HAP-1 (cell line): ENCODE data around the gene ZNF285.
A peak's percentile ranks its signal among the peaks of the same experiment; 100 is the strongest.
"Not testable (repeated sequence)": the region's sequence is repeated elsewhere in the genome, so short reads cannot be mapped to it uniquely, and the experiment has no call there.

Source experiments
- DNase-seq, 2 experiments: peaks; one replicate each; pipeline ENCODE4 v3.0.0-alpha.2; 2016 to 2020; ENCODE audit warnings: low spot score in 2 of 2
- H3K27me3 ChIP-seq: fragments of 250-450 bp; sonication (Bioruptor Pico); 2 replicates; pipeline ENCODE4 v1.5.1; 2020; ENCODE audit warnings: low read depth, mild to moderate bottlenecking, moderate library complexity
- H3K36me3 ChIP-seq: fragments of 250-450 bp; sonication (Bioruptor Pico); replicated peaks from 2 replicates; pipeline ENCODE4 v1.5.1; 2020; ENCODE audit warnings: mild to moderate bottlenecking
- H3K4me1 ChIP-seq: fragments of 250-450 bp; sonication (Bioruptor Pico); 2 replicates; pipeline ENCODE4 v1.5.1; 2020; ENCODE audit warnings: mild to moderate bottlenecking
- H3K4me3 ChIP-seq: fragments of 250-450 bp; sonication (Bioruptor Pico); 2 replicates; pipeline ENCODE4 v1.5.1; 2020; ENCODE audit warnings: mild to moderate bottlenecking, moderate library complexity
- H3K9me3 ChIP-seq: fragments of 250-450 bp; sonication (Bioruptor Pico); 2 replicates; pipeline ENCODE4 v1.5.1; 2020; ENCODE audit warnings: mild to moderate bottlenecking, moderate library complexity
- in situ Hi-C: fragments of 300-500 bp; cut with MboI; formaldehyde crosslinking; loops from 3 replicates; pipeline ENCODE4 v1.14.3; 2020; ENCODE audit warnings: low sequenced_read_pairs, inconsistent platforms, mixed read lengths

Gene ZNF285

GRCh38 chr19:44401139-44402115 is at the start of gene ZNF285:
Gene ZNF285 (minus strand): TSS chr19:44401608. CDS start chr19:44397213, 4,395 bp downstream.
- no peaks in the 10 kb centered on the region for H3K36me3 ChIP-seq
- no peak within 1 kb of the TSS for H3K4me3 ChIP-seq
- no peak for DNase-seq
- no peaks in the 10 kb centered on the region for H3K27me3 ChIP-seq
- in situ Hi-C loops = no loop called here
- H3K4me1 ChIP-seq = no peaks in the 10 kb centered on the region
- H3K9me3 ChIP-seq = no peaks in the 10 kb centered on the region

DNA sequence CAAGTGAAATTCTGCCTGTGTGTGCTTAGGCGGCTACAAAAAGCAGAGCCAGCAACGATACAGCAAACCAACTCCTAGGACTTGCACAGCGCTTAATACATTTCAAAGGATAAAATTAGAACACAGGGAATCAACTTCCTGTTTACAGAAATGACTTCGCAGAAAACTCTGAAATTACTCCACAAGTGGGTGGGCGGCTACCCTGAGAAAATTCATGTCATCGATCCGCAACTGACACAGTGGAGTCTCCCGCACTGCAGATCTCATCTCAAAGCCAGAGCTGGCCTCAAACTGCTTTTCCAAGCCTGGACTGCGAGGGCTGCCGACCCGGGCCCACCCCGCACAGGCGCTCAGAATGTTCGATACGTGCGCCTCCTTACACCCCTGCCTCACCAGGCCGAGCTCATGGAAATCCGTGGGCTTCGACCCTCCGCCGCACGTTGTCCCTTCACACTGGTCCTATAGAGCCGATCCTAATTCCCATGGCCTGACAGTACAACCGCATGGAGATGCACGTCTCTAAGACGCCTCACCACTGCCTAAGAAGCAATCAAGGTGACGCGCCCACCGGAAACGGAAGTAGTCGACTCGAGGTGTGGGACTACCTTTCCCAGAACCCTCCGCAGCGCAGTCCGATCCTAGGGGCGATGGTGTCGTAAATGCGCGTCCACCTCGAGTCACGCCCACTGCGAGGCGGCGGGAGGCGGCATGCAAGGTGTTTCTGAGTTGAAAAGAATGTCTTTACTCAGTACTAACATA is 46.7 kb upstream of the ZNF285 start, which contains the start of gene ZNF229:
ZNF229 (minus strand) TSS at position 557 of the 759 bp plus-strand sequence. CDS start 5,625 bp downstream, outside the sequence.
- H3K4me1 ChIP-seq = no peaks in the 10 kb centered on the region
- in situ Hi-C loops = no loop called here

DNA sequence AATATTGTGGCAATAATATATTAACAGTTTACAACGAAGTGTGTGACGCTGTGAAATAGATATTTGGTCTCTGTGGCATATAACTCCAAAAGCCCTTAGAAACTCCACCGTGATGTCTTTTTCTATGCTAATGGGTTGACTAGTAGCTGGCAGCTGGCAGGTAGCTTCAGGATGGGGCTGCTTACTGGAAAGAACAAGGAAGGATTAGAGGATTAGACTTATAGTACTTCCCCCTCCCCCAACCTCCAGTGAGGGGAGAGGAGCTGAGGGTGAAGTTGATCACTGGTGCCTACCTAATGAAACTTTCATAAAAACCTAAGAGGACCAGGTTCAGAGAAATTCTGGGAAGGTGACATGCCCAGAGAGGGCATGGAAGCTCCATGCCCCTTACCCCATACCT is 37.0 kb upstream of the ZNF285 start:
- no peaks in the 10 kb centered on the region for H3K4me1 ChIP-seq
- H3K9me3 ChIP-seq = no peaks in the 10 kb centered on the region; the same call in 1 of the 2 replicates
- H3K36me3 ChIP-seq = no peaks in the 10 kb centered on the region
- H3K4me3 ChIP-seq = no peak overlapping the region
- in situ Hi-C loops = no loop called here
- DNase-seq = no peak
- no peaks in the 10 kb centered on the region for H3K27me3 ChIP-seq

More for the DNA sequence above, 46.7 kb upstream of the ZNF285 start, which contains the start of gene ZNF229:
- no peak for DNase-seq
- no peak within 1 kb of the TSS for H3K4me3 ChIP-seq
- H3K9me3 ChIP-seq = no peaks in the 10 kb centered on the region; the same call in 1 of the 2 replicates
- no peaks in the 10 kb centered on the region for H3K36me3 ChIP-seq
- H3K27me3 ChIP-seq = no peaks in the 10 kb centered on the region

DNA sequence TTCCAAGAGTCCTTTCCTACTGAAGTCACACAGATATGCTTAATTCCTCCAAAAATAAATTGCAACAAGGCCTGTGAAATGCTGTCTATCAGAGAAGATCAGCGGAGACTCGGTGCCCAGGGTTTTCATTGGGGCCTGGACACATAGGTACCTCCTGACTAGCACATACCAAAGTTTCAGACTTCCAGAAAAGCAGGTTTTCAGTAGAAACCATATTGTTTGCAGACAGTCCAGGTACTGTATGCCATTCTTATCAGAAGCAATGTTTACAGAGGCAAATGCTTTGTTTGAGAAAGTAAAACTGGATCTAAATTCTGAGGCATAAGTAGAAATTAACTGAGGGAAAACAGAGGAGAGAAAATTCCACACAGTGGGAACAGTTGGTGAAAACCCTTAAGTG is 34.0 kb upstream of the ZNF285 start:
- H3K36me3 ChIP-seq = no peaks in the 10 kb centered on the region
- no peaks in the 10 kb centered on the region; the same call in 1 of the 2 replicates for H3K9me3 ChIP-seq
- DNase-seq = no peak
- in situ Hi-C loops = no loop called here
- no peaks in the 10 kb centered on the region for H3K27me3 ChIP-seq
- no peak overlapping the region for H3K4me3 ChIP-seq
- H3K4me1 ChIP-seq = no peaks in the 10 kb centered on the region

DNA sequence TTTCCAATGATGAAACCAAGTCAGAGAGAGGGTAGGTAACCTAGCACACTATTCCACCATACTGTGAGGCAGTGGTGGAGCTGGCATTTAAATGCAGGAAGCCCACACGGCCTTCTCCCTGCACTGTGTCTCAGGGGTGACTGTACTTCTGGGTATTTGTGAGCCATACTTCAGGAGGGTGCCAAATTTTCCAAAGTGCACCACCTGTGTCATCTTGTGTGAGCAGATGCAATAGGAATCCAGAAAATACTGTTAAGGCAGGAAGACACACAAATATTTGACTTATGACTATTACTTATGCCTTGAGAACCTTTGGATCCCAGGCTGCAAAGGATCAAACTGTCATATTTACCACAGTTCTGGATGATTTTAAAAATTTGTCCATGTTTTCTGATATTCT is 29.5 kb upstream of the ZNF285 start:
- H3K27me3 ChIP-seq = no peaks in the 10 kb centered on the region
- in situ Hi-C loops = no loop called here
- DNase-seq = no peak
- H3K9me3 ChIP-seq = no peaks in the 10 kb centered on the region; the same call in 1 of the 2 replicates
- no peaks in the 10 kb centered on the region for H3K36me3 ChIP-seq
- H3K4me3 ChIP-seq = no peak overlapping the region
- H3K4me1 ChIP-seq = no peaks in the 10 kb centered on the region

DNA sequence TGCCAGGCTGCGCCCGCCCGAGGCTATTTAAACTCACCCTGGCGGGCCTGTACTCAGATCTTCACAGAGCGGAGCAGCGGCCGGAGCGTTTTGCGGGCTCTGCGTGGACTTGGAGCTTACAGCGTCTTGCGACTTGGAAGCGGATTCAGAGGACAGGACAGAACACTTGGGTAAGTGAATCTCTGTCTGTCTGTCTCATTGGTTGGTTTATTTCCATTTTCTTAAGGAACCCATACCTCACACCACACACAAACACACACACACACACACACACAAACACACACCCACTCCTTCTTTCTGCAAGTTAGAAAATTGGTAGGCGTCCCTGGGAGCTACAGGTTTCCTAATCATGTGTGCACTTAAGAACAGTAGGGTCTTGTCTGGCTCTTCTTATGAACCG is 14.1 kb upstream of the ZNF285 start:
- H3K4me3 ChIP-seq, H3K27me3 ChIP-seq, H3K9me3 ChIP-seq, in situ Hi-C loops, DNase-seq, H3K4me1 ChIP-seq, H3K36me3 ChIP-seq: not testable (repeated sequence)

DNA sequence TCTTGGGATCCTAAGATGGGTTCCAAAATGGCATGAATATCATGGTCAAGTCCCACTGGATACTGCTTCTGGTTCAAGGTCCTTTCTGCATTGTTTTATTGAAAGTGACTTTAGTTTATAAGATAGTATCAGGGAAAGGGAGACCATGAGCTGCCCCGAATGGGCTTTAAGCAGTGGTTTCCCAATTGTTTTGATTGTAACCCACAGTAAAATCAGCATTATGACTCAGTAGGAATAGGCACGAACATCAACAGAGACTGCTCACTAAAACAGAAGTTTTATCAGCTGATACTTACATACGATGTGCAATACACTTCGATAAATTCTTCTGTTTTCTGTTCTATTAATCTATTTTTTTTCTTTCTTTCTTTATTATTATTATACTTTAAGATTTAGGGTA is 12.1 kb downstream of the ZNF285 start:
- DNase-seq, H3K36me3 ChIP-seq, H3K9me3 ChIP-seq, H3K4me3 ChIP-seq, in situ Hi-C loops, H3K4me1 ChIP-seq, H3K27me3 ChIP-seq: not testable (repeated sequence)

- no peak overlapping the region for H3K4me3 ChIP-seq
- no peak for DNase-seq
- H3K4me1 ChIP-seq = no peaks in the 10 kb centered on the region
- no peaks in the 10 kb centered on the region for H3K27me3 ChIP-seq
- H3K36me3 ChIP-seq = no peaks in the 10 kb centered on the region
- H3K9me3 ChIP-seq = no peaks in the 10 kb centered on the region
- in situ Hi-C loops = no loop called here
Observed at GRCh38 chr19:44374789-44375188, 26.6 kb downstream of the ZNF285 start.

GRCh38 chr19:44371815-44372480 is 29.5 kb downstream of the ZNF285 start:
- no peak overlapping the region for H3K4me3 ChIP-seq
- H3K36me3 ChIP-seq = no peaks in the 10 kb centered on the region
- H3K27me3 ChIP-seq = no peaks in the 10 kb centered on the region
- no peak for DNase-seq
- H3K4me1 ChIP-seq = no peaks in the 10 kb centered on the region
- no peaks in the 10 kb centered on the region for H3K9me3 ChIP-seq
- in situ Hi-C loops = no loop called here

DNA sequence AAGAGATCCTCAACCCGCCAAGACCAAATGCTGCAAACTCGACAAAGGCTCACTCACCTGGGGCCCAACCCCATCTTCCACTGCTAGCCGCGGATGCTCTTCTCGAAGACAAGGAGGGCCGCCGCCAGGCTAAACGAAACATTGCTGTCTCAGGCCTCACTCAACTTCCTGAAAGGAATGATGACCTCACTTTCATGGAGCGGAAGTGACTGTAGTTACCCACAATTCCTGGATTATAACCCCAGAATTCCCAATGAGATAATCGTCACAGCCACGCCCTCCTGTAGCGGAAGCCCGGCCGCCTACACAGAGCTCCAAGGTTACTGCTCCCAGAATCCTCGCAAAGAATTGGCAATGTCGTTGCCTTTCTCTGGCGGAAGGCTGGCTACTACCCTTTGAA is 34.4 kb downstream of the ZNF285 start:
- H3K36me3 ChIP-seq = no peaks in the 10 kb centered on the region
- H3K4me3 ChIP-seq = no peak overlapping the region
- in situ Hi-C loops = no loop called here
- no peaks in the 10 kb centered on the region for H3K27me3 ChIP-seq
- DNase-seq = no peak
- no peaks in the 10 kb centered on the region for H3K4me1 ChIP-seq
- no peaks in the 10 kb centered on the region for H3K9me3 ChIP-seq

DNA sequence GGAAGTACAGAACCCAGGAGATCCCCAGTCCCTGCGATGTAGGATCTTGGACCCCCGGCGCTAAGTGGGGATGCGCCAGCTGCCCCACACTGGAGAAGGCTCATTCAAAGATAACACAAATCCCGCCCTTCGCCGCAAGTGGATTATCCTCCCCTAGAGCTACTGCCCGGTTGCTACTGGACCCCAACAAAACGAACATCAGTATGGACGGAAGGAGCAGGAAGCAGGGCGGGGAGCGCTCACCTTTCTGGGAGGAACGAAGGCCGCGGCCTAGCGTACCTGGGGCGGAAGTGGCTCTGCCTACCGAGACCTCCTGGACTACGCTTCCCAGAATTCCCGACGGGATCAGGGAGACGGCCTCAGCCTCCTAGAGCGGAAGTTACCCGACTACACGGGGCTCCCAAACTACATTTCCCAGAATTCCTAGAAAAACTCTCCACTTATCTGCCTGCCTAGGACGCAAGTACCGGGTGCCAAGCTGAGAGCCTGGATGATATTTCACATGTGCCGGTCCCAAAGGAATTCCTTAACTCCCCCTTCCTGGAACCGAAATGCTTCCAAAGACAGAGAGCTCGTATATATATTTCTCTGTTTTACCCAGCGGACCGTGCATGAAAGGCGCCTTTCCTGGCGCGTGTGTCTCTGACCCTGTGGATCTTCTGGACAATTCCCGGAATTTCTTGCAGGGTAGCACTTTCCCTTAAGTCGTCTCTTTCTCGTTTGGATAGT is 44.9 kb downstream of the ZNF285 start, which contains the start of gene ZNF112:
ZNF112 (minus strand) TSS at position 298 of the 729 bp plus-strand sequence. CDS start 16,141 bp downstream, outside the sequence.
- Histone ChIP-seq H3K4me1 (peaks cover 7% of the 10 kb centered on the region; the same call in 1 of the 2 replicates), H3K27me3 (no peaks in the 10 kb centered on the region), H3K4me3 (peak within 1 kb of the TSS; percentile 65), H3K36me3 (no peaks in the 10 kb centered on the region), H3K9me3 (peaks cover 10% of the 10 kb centered on the region; the same call in 1 of the 2 replicates)
- DNase-seq = peak; percentile 86 to 92
- in situ Hi-C loops = no loop called here

- Histone ChIP-seq H3K27me3 (no peaks in the 10 kb centered on the region), H3K4me1 (no peaks in the 10 kb centered on the region), H3K9me3 (peaks cover 6% of the 10 kb centered on the region), H3K36me3 (no peaks in the 10 kb centered on the region), H3K4me3 (no peak overlapping the region)
- DNase-seq = no peak
- in situ Hi-C loops = no loop called here
Observed at GRCh38 chr19:44346556-44346955, 54.9 kb downstream of the ZNF285 start.

- H3K4me1 ChIP-seq = no peaks in the 10 kb centered on the region
- H3K4me3 ChIP-seq = no peak overlapping the region
- H3K9me3 ChIP-seq = peaks cover 6% of the 10 kb centered on the region
- in situ Hi-C loops = no loop called here
- no peaks in the 10 kb centered on the region for H3K27me3 ChIP-seq
- DNase-seq = no peak
- no peaks in the 10 kb centered on the region for H3K36me3 ChIP-seq
Observed at GRCh38 chr19:44345959-44346358, 55.4 kb downstream of the ZNF285 start.
